GM23338 (cell line): Measurements from ENCODE around the gene ST8SIA2. TPM values are rescaled to one million over a fixed set of nuclear protein-coding genes. Genes with fewer than 3 reads are reported as not detected.

Source experiments
- ATAC-seq: fragments of 200-7000 bp; cut with Tn5 transposase; 3 replicates; pipeline ENCODE4 v1.9.1; 2020
- DNase-seq: peaks from one replicate; pipeline ENCODE4 v3.0.0-alpha.2; 2015; ENCODE audit warnings: low spot score
- H2AFZ ChIP-seq: fragments of 200-600 bp; sonication (generic); 2 replicates; pipeline ENCODE4 v1.8.0; 2016; ENCODE audit warnings: antibody characterized with exemption, mild to moderate bottlenecking, moderate library complexity
- H3F3A ChIP-seq: fragments of 200-600 bp; sonication (generic); replicated peaks from 2 replicates; pipeline ENCODE4 v1.8.0; 2017; ENCODE audit warnings: antibody characterized with exemption, mixed run types, low read depth
- H3K27ac ChIP-seq: fragments of 200-600 bp; sonication (generic); 2 replicates; pipeline ENCODE4 v1.6.1; 2016; ENCODE audit warnings: low read depth
- H3K27me3 ChIP-seq: fragments of 200-600 bp; sonication (generic); 2 replicates; pipeline ENCODE4 v1.8.0; 2016; ENCODE audit warnings: mild to moderate bottlenecking, mixed run types, moderate library complexity; ENCODE audit not compliant: insufficient read depth
- H3K36me3 ChIP-seq: fragments of 200-600 bp; sonication (generic); 2 replicates; pipeline ENCODE4 v1.8.0; 2016; ENCODE audit warnings: mild to moderate bottlenecking; ENCODE audit not compliant: insufficient read depth
- H3K4me1 ChIP-seq: fragments of 200-600 bp; sonication (generic); 2 replicates; pipeline ENCODE4 v1.8.0; 2016; ENCODE audit warnings: mild to moderate bottlenecking, moderate library complexity; ENCODE audit not compliant: insufficient read depth
- H3K4me2 ChIP-seq: fragments of 200-600 bp; sonication (generic); 2 replicates; pipeline ENCODE4 v1.7.1; 2017; ENCODE audit warnings: mixed run types
- H3K4me3 ChIP-seq: fragments of 200-600 bp; sonication (generic); 2 replicates; pipeline ENCODE4 v1.6.1; 2016; ENCODE audit warnings: mixed run types
- H3K79me2 ChIP-seq: fragments of 200-600 bp; sonication (generic); replicated peaks from 2 replicates; pipeline ENCODE4 v1.8.0; 2017; ENCODE audit warnings: mild to moderate bottlenecking; ENCODE audit not compliant: insufficient read depth
- H3K9me2 ChIP-seq: fragments of 200-600 bp; sonication (generic); 2 replicates; pipeline ENCODE4 v1.8.0; 2017; ENCODE audit not compliant: insufficient read depth
- H4K20me1 ChIP-seq: fragments of 200-600 bp; sonication (generic); replicated peaks from 2 replicates; pipeline ENCODE4 v1.8.0; 2017; ENCODE audit warnings: mild to moderate bottlenecking; ENCODE audit not compliant: insufficient read depth
- H3K27ac Mint-ChIP-seq: 2 replicates; pipeline ENCODE4 v1.8.0; 2020; ENCODE audit warnings: inconsistent platforms, mild to moderate bottlenecking, moderate library complexity, mixed read lengths
- H3K27me3 Mint-ChIP-seq: 3 replicates; pipeline ENCODE4 v1.8.0; 2022; ENCODE audit warnings: low read depth, mild to moderate bottlenecking, moderate library complexity, mixed read lengths, inconsistent platforms; ENCODE audit not compliant: insufficient read depth, poor library complexity
- H3K36me3 Mint-ChIP-seq: 3 replicates; pipeline ENCODE4 v1.8.0; 2021; ENCODE audit warnings: low read depth, mild to moderate bottlenecking, inconsistent platforms, moderate library complexity, mixed read lengths
- H3K4me1 Mint-ChIP-seq: 3 replicates; pipeline ENCODE4 v1.8.0; 2020; ENCODE audit warnings: mild to moderate bottlenecking, inconsistent platforms, mixed read lengths
- H3K4me3 Mint-ChIP-seq: 3 replicates; pipeline ENCODE4 v1.8.0; 2021; ENCODE audit warnings: moderate library complexity, mild to moderate bottlenecking, inconsistent platforms, mixed read lengths
- H3K9me3 Mint-ChIP-seq: 3 replicates; pipeline ENCODE4 v1.8.0; 2020; ENCODE audit warnings: moderate library complexity, mild to moderate bottlenecking, inconsistent platforms, mixed read lengths
- CREB1 ChIP-seq: fragments of 250-450 bp; sonication (Bioruptor Pico); IDR thresholded peaks from 2 replicates; pipeline ENCODE4 v1.5.0; 2020; ENCODE audit warnings: low read depth, mild to moderate bottlenecking, moderate library complexity
- CTCF ChIP-seq, 2 experiments: fragments of 200-600 bp in 1 of 2; sonication (generic) in 1 of 2; conservative IDR thresholded peaks; 2 replicates each; pipeline versions ENCODE4 v1.5.1 to v1.6.1; 2016 to 2017; ENCODE audit warnings: antibody characterized with exemption in 2 of 2, low read depth in 2 of 2, mild to moderate bottlenecking in 2 of 2, moderate library complexity in 1 of 2
- EZH2 ChIP-seq: fragments of 200-600 bp; sonication (generic); IDR thresholded peaks from one replicate; pipeline ENCODE4 v1.8.0; 2017; ENCODE audit warnings: antibody characterized with exemption, mild to moderate bottlenecking, low read depth; ENCODE audit not compliant: unreplicated experiment
- JUNB ChIP-seq: IDR thresholded peaks from one replicate; pipeline ENCODE4 v1.6.1; 2016; ENCODE audit warnings: antibody characterized with exemption; ENCODE audit not compliant: unreplicated experiment
- POLR2AphosphoS5 ChIP-seq: IDR thresholded peaks from 2 replicates; pipeline ENCODE4 v1.6.1; 2016; ENCODE audit warnings: antibody characterized with exemption, low read depth
- REST ChIP-seq: IDR thresholded peaks from one replicate; pipeline ENCODE4 v1.6.1; 2018; ENCODE audit warnings: antibody characterized with exemption; ENCODE audit not compliant: unreplicated experiment
- STAT1 ChIP-seq: IDR thresholded peaks from one replicate; pipeline ENCODE4 v1.6.1; 2016; ENCODE audit warnings: antibody characterized with exemption; ENCODE audit not compliant: unreplicated experiment
- ZNF331 ChIP-seq: fragments of 250-450 bp; sonication (Bioruptor Pico); IDR thresholded peaks from 2 replicates; pipeline ENCODE4 v1.5.0; 2020; ENCODE audit warnings: low read depth, mild to moderate bottlenecking, moderate library complexity
- ZNF462 ChIP-seq: fragments of 250-450 bp; sonication (Bioruptor Pico); IDR thresholded peaks from 2 replicates; pipeline ENCODE4 v1.5.0; 2020; ENCODE audit warnings: mild to moderate bottlenecking, moderate library complexity
- polyA plus RNA-seq: library from polyadenylated mRNA; unstranded; fragments of >200 nt; fragmentation: Nextera tagmentation; extraction: Ambion mirVana; gene quantifications from 2 replicates; pipeline ENCODE4 v1.2.1, GENCODE V29; 2016
- total RNA-seq: library from RNA; depleted of rRNA; stranded (reverse); fragments of >200 nt; shearing (Covaris generic); gene quantifications from 2 replicates; pipeline ENCODE4 v1.2.3, GENCODE V29; 2014

The ST8SIA2 gene
- total and polyA plus RNA-seq, 2 experiments from 2014 or later: 0.66 to 1.2 TPM

- Histone ChIP-seq H3K27ac (no peak overlapping the region), H3K4me3 (no peak overlapping the region), H3F3A (no peaks in the 10 kb centered on the region), H3K9me2 (no peaks in the 10 kb centered on the region), H3K36me3 (no peaks in the 10 kb centered on the region), H2AFZ (no peak overlapping the region), H3K4me2 (no peak overlapping the region), H3K27me3 (no peaks in the 10 kb centered on the region), H3K4me1 (no peaks in the 10 kb centered on the region; the same call in 1 of the 2 replicates), H4K20me1 (0 out of 2 replicates have a peak, but pooled peaks cover 3% of the 10 kb centered on the region), H3K79me2 (no peaks in the 10 kb centered on the region)
- Mint-ChIP-seq H3K4me1 (peaks cover 18% of the 10 kb centered on the region), H3K9me3 (no peaks in the 10 kb centered on the region), H3K27ac (no peak overlapping the region), H3K27me3 (peaks cover 4% of the 10 kb centered on the region), H3K4me3 (no peak overlapping the region), H3K36me3 (no peaks in the 10 kb centered on the region)
- ATAC-seq (no peak), DNase-seq (no peak)
- TF ChIP-seq STAT1 (no peak), ZNF462 (CRISPR knock-in tag) (no peak), POLR2AphosphoS5 (no peak), REST (no peak), CREB1 (CRISPR knock-in tag) (no peak), ZNF331 (CRISPR knock-in tag) (no peak), CTCF (conservative IDR thresholded peaks at IDR 0.05; ENCODE audit: low read depth in 2 of 2) (no peak), EZH2 (no peak), JUNB (no peak)
These were observed 16.9 kb downstream of the ST8SIA2 start for GRCh38 chr15:92410537-92410936.
